Kidney epithelial cell (primary cell): ENCODE measurements around the gene MOCS1. TPM values are rescaled to one million over a fixed set of nuclear protein-coding genes. Genes with fewer than 3 reads are reported as not detected.

Source experiments
- DNase-seq: peaks from one replicate; pipeline ENCODE4 v3.0.0-alpha.2; 2010; ENCODE audit warnings: low read depth
- H3K27me3 ChIP-seq: 2 replicates; pipeline ENCODE4 v1.6.0; 2011; ENCODE audit warnings: low read length; ENCODE audit not compliant: control insufficient read depth, insufficient read depth
- H3K36me3 ChIP-seq: 2 replicates; pipeline ENCODE4 v1.5.1; 2011; ENCODE audit warnings: low read length; ENCODE audit not compliant: control insufficient read depth, insufficient read depth
- H3K4me3 ChIP-seq: 2 replicates; pipeline ENCODE4 v1.5.1; 2011; ENCODE audit warnings: low read depth, mild to moderate bottlenecking, control low read depth, low read length
- total RNA-seq: library from RNA; depleted of rRNA; stranded (reverse); fragments of >200 nt; gene quantifications from 2 replicates; pipeline ENCODE4 v1.2.3, GENCODE V29; 2015
- TF ChIP-seq, protein P1 (sequence below): IDR thresholded peaks from 2 replicates; pipeline ENCODE4 v1.5.1; 2011; ENCODE audit warnings: mild to moderate bottlenecking, moderate library complexity, low read length, control low read depth, inconsistent platforms; ENCODE audit not compliant: insufficient read depth, poor library complexity, severe bottlenecking

The MOCS1 gene
- total RNA-seq, 1 donor from 2014 or later = 15.0 TPM

DNA sequence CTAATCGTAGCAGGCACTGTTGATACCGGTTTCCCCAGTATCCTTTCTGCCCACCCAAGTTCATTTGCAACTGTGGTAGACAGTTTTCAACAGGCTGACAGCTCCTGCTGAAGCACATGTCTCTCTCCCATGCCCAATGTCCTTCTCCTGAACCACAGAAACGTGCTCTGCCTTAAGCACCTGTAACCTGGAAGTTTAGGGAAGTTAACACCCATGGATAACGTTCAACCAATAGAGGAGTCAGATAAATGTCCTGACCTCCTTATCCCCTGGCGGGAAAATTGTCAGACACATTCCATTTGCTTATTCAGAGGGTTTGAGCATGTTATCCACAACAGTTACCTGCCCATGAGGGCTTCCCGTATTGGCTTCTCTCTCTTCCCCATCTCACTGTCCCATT is 29.8 kb upstream of the MOCS1 start:
- H3K27me3 ChIP-seq = no peaks in the 10 kb centered on the region
- no peak for DNase-seq
- H3K36me3 ChIP-seq = no peaks in the 10 kb centered on the region
- TF ChIP-seq, protein P1, sequence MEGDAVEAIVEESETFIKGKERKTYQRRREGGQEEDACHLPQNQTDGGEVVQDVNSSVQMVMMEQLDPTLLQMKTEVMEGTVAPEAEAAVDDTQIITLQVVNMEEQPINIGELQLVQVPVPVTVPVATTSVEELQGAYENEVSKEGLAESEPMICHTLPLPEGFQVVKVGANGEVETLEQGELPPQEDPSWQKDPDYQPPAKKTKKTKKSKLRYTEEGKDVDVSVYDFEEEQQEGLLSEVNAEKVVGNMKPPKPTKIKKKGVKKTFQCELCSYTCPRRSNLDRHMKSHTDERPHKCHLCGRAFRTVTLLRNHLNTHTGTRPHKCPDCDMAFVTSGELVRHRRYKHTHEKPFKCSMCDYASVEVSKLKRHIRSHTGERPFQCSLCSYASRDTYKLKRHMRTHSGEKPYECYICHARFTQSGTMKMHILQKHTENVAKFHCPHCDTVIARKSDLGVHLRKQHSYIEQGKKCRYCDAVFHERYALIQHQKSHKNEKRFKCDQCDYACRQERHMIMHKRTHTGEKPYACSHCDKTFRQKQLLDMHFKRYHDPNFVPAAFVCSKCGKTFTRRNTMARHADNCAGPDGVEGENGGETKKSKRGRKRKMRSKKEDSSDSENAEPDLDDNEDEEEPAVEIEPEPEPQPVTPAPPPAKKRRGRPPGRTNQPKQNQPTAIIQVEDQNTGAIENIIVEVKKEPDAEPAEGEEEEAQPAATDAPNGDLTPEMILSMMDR = no peak
- no peak overlapping the region for H3K4me3 ChIP-seq

DNA sequence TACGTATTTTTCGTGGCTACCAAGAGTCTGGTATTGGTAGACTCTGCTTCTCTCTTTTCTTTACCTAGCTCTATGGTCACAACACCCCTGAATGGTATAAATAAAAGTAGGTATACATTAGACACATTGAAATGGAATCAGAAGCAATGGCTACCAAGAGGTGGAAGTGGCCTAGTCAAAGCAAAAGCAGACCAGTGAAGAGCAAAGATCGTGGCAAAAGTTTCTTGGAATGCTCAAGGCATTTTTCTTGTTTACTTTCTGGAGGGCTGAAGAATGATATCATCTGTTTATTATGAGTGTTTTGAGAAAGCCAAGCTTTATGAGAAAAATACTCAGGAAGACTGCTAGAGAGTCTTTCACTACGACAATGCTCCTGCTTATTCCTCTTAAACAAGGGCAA is 28.6 kb upstream of the MOCS1 start:
- no peak overlapping the region for H3K4me3 ChIP-seq
- no peaks in the 10 kb centered on the region for H3K36me3 ChIP-seq
- TF ChIP-seq, protein P1 = no peak
- no peaks in the 10 kb centered on the region for H3K27me3 ChIP-seq
- no peak for DNase-seq

DNA sequence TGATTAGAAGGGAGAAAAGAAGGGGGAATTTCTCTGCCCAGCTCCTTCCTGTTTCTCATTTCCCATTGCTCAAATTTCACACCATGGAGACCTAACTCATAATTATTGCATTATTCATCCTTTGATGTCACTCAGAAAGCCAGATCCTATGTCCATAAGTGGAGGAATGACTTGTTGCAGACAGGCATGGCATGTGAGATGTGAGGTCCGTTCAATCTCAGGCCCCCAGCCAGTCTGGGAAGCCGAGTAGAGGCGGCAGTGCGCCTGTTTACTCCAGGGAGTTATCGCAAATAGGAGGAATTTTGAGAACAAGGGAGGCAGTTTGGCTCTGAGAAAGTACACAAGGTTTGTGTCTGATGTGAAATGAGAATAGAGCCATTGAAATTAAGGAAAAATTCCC is 26.9 kb upstream of the MOCS1 start:
- no peaks in the 10 kb centered on the region for H3K27me3 ChIP-seq
- DNase-seq = no peak
- TF ChIP-seq, protein P1 = no peak
- H3K36me3 ChIP-seq = no peaks in the 10 kb centered on the region
- no peak overlapping the region for H3K4me3 ChIP-seq

DNA sequence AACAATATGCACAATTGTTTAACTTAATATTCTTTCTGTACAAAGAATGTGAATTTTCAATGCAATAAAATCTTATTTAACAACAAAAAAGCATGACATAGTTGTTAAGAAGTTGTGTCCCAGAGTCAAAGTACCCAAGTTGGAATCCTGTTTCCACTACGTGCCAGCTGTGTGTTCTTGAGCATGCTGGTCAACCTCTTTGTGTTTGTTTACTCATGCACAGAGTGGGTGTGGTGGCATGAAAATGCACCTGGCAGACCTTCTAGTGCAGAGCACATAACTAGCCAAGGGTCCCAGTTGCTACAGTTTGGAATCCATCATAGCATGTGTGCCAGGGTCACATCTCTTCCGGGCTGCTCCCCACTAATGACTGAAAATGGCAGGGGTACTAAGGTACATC is 24.7 kb upstream of the MOCS1 start:
- Histone ChIP-seq H3K27me3 (no peaks in the 10 kb centered on the region), H3K4me3 (no peak overlapping the region), H3K36me3 (no peaks in the 10 kb centered on the region)
- TF ChIP-seq, protein P1 = no peak
- DNase-seq = no peak

DNA sequence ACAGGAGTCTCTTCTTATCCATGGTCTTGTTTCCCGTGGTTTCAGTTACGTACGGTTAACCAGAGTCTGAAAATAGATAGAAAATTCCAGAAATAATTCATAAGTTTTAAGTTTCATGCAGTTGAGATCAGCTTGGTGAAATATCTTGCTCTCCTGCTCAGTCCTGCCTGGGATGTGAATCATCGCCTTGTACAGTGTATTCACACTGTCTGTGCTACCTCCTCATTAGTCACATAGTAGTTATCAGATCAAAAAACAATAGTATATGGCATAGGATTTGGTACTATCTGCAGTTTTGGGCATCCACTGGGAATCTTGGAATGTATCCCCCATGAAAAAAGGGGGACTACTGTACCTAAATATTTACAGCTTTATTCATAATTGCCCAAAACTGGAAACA is 22.7 kb upstream of the MOCS1 start:
- TF ChIP-seq, protein P1 = no peak
- no peak for DNase-seq
- Histone ChIP-seq H3K27me3 (no peaks in the 10 kb centered on the region), H3K36me3 (no peaks in the 10 kb centered on the region), H3K4me3 (no peak overlapping the region)

DNA sequence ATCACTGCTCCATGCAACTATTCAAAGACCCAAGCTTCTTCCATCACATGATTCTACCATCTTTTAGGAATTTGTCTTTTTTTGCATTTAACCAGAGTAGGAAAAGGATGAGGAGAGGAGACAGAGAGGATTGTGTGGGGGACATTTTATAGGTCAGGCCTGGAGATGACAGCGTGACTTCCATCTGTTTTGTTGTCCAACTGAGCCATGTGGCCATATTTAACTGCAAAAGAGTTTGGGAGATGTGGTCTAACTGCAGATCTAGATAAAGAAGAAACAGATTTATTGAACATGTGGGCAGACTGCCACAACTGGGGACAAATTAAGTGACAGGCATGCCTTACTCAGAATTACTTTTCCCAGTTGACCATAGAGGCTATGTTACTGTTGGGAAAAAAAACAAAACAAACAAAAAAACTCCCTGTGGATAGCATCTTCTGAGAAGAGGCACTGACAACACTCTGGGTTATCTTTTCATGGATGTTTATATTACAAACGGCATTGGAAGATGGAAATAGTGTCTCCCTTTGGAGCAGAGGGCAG is 18.9 kb upstream of the MOCS1 start:
- Histone ChIP-seq H3K36me3 (no peaks in the 10 kb centered on the region), H3K27me3 (peaks cover 2% of the 10 kb centered on the region), H3K4me3 (no peak overlapping the region)
- TF ChIP-seq, protein P1 = no peak
- no peak for DNase-seq
